HG03432 (cell line): ENCODE measurements around the gene PPFIBP1.
"Not testable (repeated sequence)": the region's sequence is repeated elsewhere in the genome, so short reads cannot be mapped to it uniquely, and the experiment has no call there.

Experiments
- ATAC-seq: cut with Tn5 transposase; IDR thresholded peaks from one replicate; pipeline ENCODE4 v1.9.1; 2021; ENCODE audit warnings: mild to moderate bottlenecking, moderate library complexity; ENCODE audit not compliant: unreplicated experiment

The PPFIBP1 gene

GRCh38 chr12:27703720-27704452 is 179.9 kb downstream of the PPFIBP1 start:
- peak; percentile 93 for ATAC-seq

DNA sequence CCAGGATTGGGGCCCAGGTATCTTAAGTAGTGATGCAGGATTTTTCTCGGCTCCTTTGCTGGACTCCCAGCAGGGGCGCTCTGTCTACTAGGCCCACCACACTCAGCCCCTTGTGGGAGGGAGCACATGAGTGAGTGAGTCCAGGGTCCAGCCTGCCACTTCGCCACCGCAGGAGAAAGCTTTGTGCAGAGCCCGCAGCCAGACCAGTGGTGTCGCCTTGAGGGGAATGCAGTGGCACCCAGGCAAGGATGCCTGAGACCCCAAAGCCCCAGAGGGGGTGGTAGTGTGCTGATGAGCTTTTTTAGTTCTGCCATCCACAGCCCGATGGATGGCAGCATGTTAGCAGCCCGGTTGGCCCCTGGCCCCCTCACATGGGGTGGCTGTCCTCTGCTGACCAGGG is 181.3 kb downstream of the PPFIBP1 start:
- no peak for ATAC-seq

- ATAC-seq = no peak
These were observed 183.2 kb downstream of the PPFIBP1 start for GRCh38 chr12:27707216-27707615.

- no peak for ATAC-seq
These were observed 185.4 kb downstream of the PPFIBP1 start for GRCh38 chr12:27709212-27709931.

GRCh38 chr12:27709932-27710591 is 186.1 kb downstream of the PPFIBP1 start:
- peak; percentile 36 for ATAC-seq

DNA sequence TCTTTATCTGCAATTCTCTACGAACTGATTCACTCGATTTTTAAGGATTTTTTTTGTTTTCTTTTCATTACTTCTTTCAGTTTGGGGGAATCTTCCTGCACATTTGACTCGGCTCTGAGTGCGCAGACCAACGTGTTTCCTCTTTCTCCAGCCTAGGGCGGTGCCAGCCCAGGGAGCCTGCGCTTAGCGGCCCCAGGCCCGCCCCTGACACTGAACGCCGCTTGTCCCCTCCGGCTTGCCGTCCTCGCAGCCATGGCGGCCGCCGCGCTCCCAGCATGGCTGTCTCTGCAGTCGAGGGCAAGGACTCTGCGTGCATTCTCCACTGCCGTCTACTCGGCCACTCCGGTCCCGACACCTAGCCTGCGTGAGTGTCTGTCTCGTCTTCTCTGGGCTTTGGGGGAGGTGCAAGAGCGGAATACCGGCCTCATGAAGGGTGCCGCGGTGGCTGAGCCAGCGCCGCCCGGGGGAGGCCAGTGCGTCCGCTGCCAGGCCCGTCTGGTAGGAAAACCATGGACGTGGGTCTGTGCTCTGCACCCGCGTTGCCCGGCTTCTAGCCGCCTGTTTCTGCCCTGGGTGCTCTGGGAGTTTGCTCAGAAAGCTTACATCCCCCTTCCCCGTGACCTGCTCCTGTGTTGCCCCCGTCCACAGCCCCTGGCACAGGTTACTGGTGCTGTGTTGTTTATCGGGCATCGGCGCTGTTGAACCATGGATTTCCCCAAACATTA is 186.7 kb downstream of the PPFIBP1 start, which contains the start of gene MRPS35:
Gene MRPS35, plus strand, starts transcription at position 241 of the 725 bp plus-strand sequence. Its CDS starts 12 bp downstream, at position 253.
- peak; percentile 98 for ATAC-seq

GRCh38 chr12:27711317-27711682 is 187.3 kb downstream of the PPFIBP1 start:
- peak; percentile 12 for ATAC-seq

DNA sequence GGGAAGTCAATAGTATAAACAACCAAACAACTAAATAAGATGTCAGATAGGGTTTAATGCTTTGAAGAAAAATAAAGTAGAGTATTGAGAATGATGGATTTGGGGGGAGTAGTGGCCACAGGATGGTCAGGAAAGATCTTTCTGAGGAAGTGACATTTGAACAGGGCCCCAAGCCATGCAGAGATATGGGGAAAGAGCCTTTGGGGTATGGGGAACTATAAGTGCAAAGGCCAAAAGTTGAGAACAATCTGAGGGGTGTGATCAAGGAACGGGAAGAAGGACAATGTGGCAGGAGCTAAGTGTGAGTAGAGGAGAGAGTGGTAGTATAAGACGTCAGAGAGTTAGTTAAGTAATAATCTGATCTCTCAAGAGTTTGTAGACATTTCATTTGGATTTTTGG is 188.0 kb downstream of the PPFIBP1 start:
- no peak for ATAC-seq

- ATAC-seq = no peak
These were observed 199.2 kb downstream of the PPFIBP1 start for GRCh38 chr12:27723212-27723611.

DNA sequence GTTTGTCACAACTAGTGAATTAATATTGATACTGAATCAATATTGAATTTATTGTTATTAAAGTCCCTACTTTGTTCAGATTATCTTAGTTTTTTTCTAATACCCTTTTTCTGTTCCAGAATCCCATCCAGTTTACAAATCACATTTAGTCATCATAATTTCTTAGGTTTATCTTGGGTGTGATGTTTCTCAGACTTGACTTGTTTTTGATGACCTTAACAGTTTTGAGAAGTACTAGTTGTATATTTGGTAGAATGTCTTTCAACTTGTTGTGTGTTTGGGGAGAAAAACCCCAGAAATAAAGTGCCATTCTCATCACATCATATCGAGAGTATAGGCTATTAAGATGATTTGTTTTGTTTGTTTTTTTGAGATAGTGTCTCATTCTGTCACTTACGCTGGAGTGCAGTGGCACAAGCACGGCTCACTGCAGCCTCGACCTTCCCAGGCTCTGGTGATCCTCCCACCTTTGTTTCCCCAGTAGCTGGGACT is 206.1 kb downstream of the PPFIBP1 start:
- no peak for ATAC-seq

DNA sequence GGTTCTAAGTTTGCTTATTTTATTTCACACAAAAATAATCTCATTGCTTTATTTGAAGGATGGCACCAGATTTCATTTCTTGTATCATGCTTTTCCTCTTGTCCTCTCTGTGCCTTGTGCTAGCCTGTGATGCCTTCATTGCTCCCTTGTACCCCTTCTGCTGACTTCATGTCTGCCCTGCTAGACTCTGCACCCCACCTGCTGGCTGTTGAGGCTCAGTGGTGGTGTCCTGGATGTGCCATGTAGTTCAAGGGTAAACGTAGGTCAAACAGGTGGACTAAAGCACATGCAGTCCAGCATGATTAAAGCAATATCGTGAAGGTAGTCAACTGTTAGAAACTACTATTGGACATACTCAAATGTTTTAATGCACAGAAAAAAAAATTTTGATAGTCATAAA is 208.3 kb downstream of the PPFIBP1 start:
- no peak for ATAC-seq

- ATAC-seq = peak; percentile 57
These were observed 209.1 kb downstream of the PPFIBP1 start for GRCh38 chr12:27733052-27733656.

DNA sequence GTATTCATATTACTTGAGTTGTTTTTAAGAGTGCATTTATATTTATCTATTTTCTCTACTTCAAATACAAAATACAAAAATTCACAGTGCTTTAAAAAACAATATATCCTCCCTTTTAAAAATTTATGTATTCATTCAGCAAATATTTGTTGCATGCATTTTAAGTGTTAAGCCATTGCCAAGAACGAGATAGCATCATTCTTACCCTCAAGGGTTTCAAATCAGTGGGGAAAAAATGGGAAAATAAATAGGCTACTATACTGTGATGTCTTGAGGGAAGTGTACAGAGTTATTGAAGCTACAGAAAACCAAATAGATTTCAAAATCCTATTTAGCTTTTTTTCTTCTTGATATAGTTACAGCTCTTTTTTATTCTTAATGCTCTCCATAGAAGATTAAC is 209.8 kb downstream of the PPFIBP1 start:
- no peak for ATAC-seq

DNA sequence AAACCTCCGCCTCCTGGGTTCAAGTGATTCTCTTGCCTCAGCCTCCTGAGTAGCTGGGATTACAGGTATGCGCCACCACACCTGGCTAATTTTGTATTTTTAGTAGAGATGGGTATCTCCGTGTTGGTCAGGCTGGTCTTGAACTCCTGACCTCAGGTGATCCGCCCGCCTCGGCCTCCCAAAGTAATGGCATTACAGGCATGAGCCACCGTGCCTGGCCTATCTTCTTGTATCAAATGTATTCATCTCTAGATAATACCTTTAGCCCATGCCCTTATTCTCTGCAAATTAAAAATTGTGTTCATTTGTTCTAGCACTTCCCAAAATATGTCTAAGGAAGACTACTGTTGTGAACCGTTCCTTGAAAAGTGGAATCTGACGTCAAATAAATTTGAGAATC is 210.3 kb downstream of the PPFIBP1 start:
- ATAC-seq = not testable (repeated sequence)

- ATAC-seq = no peak
These were observed 219.6 kb downstream of the PPFIBP1 start for GRCh38 chr12:27743601-27744000.
